NCI-H2107 (cell line): Measurements from ENCODE around the gene HHIP.
"Not testable (repeated sequence)": the region's sequence is repeated elsewhere in the genome, so short reads cannot be mapped to it uniquely, and the experiment has no call there.

Source experiments
- DNase-seq: peaks from one replicate; lab custom pipeline; 2025; lab: John Stamatoyannopoulos, UW

HHIP gene

DNA sequence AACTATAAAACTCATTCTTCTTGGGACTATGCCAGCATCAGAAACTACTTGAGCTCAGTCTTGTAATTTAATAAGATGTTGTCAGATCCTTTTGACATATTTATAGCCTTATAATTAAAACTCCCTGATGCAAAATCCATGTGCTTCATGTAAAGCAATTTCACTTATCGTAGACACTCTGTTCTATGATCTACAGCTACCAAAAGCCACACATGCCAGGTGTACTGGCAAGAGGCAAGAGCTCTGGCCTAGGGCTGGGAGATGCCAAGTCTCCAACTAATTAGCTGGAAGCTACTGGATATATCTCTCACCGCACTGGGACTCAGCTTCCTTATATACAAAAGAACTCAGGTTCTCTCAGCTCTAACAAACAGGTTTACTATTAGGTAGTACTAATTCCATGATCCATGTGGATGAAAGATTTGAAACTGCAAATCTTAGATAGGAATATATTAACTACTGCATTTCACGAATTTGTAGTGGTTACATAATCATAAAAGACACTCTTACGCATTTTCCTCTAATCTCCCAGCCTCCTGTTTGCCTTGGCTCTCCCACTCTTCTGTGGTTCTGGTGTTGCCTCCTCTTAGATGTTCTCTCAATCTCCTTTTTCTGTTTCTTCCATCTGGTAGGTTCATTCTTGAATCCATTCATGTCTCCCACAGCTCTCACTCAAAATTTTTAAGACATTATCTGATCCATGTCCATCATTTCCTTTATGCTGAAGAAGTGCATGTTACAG lies 103.0 kb downstream of the HHIP start:
- DNase-seq = no peak

DNA sequence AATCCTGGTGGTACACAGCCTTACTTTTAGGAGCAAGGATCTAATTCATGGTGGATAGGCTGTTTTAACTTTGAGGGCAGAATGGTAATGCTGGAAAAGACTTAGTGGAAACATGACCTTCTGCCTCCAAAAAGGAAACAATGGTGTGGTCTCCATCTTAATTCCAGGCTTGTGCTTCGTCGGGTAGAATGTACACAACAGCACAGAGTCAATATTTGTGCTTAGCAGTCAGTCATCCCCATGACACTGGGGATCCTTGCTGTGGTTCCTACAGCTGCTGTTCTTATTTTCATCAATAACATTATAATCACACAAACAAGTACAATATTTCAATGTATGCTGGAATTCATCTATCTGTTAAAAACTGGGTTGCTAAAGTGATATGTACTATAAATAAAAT lies 104.4 kb downstream of the HHIP start:
- DNase-seq = no peak

DNA sequence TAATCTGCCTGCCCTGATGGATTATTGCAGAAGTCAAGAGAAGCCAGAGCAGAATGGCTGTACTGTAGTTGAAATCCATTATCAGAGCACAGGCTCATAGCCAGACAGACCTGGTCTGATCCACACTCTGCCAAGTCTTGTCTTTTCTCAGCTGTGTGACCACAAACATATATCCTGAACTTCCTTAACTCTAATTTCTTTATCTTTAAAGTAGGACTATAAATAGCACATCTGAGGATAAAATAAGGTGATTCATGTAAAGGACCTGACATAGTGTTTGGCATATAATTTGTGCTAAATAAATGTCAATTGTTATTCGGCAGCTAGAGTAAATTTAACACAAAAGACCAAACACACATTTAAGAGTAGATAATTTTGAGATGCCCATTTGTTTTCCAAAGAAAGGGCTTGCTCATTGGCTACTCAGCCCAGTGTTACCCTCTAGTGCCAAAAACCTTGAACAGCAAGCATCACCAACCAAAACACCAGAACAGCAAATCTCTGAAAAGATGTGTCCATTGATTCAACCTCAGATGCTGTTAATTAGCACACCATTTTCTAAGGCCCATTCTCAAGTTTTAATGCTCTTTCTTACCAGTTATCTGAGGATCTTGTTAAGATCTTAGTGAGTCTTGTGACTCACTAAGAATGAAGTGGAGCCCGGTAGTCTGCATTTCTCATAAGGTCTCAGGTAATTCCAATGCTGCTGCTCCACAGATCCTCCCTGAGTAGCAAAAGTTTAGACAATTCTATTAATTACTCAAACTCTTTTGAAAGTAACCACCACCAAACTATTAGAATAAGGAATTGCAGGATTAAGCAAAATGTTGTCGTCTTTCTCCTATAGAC lies 108.8 kb downstream of the HHIP start:
- DNase-seq = no peak

DNA sequence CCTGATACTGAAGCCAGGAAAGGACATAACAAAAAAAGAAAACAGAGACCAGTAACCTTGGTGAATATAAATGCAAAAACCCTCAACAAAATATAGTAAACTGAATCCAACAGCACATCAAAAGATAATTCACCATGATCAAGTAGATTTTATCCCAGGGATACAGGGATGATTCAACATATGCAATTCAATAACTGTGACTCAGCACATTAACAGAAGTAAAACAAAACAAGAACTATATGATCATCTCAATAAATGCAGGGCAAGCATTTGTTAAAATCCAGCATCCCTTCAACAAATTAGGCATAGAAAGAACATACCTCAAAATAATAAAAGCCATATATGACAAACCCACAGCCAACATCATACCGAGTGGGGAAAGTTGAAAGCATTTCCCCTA lies 112.0 kb downstream of the HHIP start:
- DNase-seq = no peak

DNA sequence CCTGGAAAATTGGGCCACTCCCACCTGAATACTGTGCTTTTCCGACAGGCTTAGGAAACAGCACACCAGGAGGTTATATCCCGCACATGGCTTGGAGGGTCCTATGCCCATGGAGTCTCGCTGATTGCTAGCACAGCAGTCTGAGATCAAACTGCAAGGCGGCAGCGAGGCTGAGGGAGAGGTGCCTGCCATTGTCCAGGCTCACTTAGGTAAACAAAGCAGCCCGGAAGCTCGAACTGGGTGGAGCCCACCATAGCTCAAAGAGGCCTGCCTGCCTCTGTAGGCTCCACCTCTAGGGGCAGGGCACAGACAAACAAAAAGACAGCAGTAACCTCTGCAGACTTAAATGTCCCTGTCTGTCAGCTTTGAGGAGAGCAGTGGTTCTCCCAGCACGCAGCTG lies 122.9 kb downstream of the HHIP start:
- DNase-seq = not testable (repeated sequence)

DNA sequence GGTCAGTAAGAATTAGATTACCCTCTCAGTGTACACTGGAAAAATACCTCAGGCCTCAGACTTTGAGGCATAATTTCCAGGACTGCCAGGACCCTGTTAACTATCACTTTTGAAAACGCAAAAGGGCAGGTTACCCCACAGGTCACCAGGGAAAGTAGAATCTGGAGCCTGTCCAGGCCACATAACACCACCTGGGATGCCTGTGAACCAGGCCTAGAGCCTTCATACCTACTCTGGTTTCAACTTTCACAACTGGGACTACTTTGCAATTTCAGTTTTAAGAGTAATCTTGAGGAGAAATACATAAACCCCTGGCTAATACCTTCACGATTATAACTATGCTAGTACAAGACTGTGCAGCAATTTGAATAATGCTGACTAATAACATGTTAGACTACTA lies 132.4 kb downstream of the HHIP start:
- DNase-seq = no peak

DNA sequence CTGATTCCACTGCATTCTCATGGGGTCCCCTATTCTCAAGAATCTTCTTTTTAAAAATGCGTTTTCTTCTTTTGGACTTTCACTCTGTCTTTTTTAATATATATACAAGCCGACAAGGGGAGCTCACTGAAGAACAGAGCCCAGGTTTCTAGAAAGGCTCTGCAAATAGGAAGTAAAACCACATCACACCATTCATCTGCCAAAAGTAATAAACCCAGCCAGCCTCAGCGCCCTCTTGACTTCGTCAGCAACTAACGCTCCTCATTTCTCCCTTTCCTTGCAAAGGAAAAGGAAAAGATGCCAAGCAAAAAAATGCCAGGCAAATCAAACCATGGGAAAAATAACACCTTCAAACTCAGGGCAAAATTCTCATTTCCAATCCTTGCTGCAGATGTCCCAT lies 136.4 kb downstream of the HHIP start:
- DNase-seq = no peak

DNA sequence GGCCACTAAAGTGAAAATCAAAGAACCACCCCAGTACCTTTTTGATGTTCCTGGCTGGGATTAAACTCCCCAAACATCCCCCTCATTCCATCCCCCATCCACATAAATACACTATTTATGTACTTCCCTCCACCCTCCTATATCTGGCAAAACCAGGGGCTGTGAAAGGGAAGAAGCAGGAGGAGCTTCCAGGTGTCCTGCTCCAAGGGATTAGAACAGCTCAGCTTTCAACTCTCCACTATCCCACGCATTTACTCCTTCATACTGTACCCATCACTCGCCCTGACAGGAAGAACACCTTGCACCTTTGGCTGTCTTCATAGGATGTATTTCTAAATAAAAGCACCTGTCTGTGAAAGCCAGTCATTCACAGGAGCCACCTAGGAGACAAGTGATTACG lies 140.0 kb downstream of the HHIP start:
- DNase-seq = no peak

DNA sequence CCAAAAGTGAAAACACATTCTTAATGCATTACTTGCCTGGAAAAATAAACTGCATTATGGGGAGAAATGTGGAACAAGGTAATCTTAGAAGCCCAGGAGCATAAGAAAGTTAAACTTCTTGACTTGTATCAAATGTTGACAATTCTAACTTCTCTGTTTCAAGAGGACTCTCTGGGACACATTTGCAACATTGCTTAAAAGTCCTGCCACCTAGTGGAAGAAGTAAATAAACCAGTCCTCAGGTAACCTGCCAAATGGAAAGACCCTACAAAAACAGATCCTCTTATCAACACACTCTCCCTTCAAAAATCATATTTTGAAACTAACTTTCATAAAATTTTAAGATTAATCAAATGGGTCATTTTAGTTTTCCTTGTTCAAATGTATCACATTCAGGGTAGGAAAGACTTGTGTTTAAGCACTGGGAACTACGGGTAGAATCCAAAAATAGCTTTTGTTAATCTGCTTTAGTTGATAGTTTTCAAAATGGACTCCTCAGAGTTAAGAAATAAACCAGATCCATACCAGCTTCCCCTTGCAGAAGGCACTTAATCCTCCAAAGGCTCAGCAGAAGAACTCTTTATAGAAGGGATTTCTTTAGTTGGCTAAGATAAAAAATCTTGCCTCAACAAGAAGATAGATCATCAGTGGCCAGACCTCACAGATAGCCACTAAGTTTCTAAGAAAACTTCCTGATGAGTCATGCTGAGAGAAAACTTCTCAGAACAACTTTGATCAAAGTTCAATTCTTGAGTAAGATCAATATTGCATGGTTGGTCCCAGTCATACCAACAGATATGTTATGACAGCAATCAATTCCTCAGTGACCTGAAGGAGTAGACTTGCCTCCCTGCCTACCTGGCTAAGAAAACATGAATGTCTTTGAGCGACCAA lies 141.7 kb downstream of the HHIP start:
- no peak for DNase-seq

DNA sequence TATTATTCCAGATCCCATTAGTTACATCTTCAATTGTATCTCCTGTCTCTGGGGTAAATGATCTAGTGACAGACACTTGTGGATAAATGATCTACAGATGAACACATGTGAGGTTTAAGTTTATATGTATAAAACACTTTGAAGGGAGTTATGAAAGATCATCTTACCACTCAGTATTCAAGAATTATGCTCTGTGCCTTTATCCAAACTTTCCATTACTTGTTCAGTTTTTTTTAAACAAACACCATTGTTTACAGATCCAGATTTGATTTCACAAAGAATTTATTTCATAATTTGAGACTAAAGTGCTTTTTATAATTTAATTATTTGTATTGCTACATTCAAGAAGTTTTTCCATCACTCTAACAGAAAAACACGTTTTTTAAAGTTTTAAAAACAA lies 142.5 kb downstream of the HHIP start:
- no peak for DNase-seq

DNA sequence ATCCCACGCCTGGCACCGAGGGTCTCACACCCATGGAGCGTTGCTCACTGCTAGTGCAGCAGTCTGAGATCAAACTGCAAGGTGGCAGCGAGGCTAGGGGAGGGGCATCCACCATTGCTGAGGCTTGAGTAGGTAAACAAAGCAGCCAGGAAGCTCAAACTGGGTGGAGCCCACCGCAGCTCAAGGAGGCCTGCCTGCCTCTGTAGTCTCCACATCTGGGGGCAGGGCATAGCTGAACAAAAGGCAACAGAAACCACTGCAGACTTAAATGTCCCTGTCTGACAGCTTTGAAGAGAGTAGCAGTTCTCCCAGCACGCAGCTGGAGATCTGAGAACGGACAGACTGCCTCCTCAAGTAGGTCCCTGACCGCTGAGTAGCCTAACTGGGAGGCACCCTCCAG lies 146.0 kb downstream of the HHIP start:
- not testable (repeated sequence) for DNase-seq
